ENCODE data around the gene CRBN. TPM values are rescaled to one million over a fixed set of nuclear protein-coding genes. Genes with fewer than 3 reads are reported as not detected.

CRBN gene
- total and polyA plus RNA-seq, 2 donors (not counting 3 experiments of a cell fraction or from before 2014, with no cell fraction given): 25.2 to 36.1 TPM

DNA sequence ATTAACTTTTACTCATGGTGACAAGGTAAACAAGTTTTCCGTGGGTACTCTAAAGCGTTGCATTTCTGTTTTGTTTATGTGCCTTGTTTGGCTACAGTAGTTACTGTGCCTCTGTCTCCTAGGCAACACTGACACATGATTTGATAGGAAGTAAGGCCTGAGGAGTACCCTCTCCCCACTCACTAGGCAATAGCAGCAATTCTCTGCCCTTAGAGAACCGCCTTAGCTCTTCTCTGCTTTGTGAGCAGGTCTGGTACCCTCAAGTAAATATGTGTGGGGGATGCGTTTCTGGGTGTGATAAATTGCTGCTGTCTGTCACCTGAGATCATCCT is 69.2 kb downstream of the CRBN start, which contains the start of gene IL5RA:
Gene IL5RA, minus strand, starts transcription at position 76 of the 332 bp plus-strand sequence. CDS start 5,390 bp downstream, outside the sequence.
- dilution Hi-C loops (cut with MboI; ENCODE audit: extremely low pct_ligation_motif_present, low sequenced_read_pairs) (no loop called here), intact Hi-C loops (cut with micrococcal nuclease) (no loop called here)
- BruUV-seq (replicated peaks): no TSS peak
- H3K9ac ChIP-seq (replicated peaks; ENCODE audit: extremely low read depth, insufficient read depth, low read length): no peak within 1 kb of the TSS
- H3K9me1 ChIP-seq (replicated peaks; ENCODE audit: control insufficient read depth, extremely low read depth, insufficient read depth, low read length): no peaks in the 10 kb centered on the region
- no peaks in the 10 kb centered on the region for H3K79me2 ChIP-seq (ENCODE audit: control insufficient read depth, insufficient read depth, low read length)
- no peaks in the 10 kb centered on the region for H3K36me3 ChIP-seq (ENCODE audit: control insufficient read depth in 2 of 2, extremely low read depth in 1 of 2, insufficient read depth in 2 of 2, low read length in 2 of 2)
- no peak within 1 kb of the TSS for H3K27ac ChIP-seq (ENCODE audit: insufficient read depth, low read depth, low read length)
- H3K9me3 ChIP-seq (replicated peaks; ENCODE audit: control insufficient read depth, insufficient read depth, low read length): no peaks in the 10 kb centered on the region
- ChIA-PET POLR2A (no interaction called here), CTCF (interaction anchor here (1.2 kb wide), 1 partner anchor 90 kb away, joined by 3 read pairs; no protein-coding TSS in a partner anchor)
- H2AFZ ChIP-seq (ENCODE audit: low read depth, low read length): no peak within 1 kb of the TSS
- DNase-seq (ENCODE audit: low read depth, low spot score) (no peak), FAIRE-seq (no peak)
- no peak within 1 kb of the TSS for H3K4me3 ChIP-seq (replicated peaks in 1 of 3; ENCODE audit: insufficient read depth in 1 of 3, low read depth in 1 of 3, low read length in 3 of 3)
- no peak within 1 kb of the TSS for H3K4me2 ChIP-seq (ENCODE audit: insufficient read depth, low read length)
- no peaks in the 10 kb centered on the region for H3K27me3 ChIP-seq (ENCODE audit: control insufficient read depth in 2 of 2, insufficient read depth in 2 of 2, low read length in 2 of 2)
- no peaks in the 10 kb centered on the region for H4K20me1 ChIP-seq (replicated peaks; ENCODE audit: control insufficient read depth, extremely low read depth, insufficient read depth, low read length)
- no peaks in the 10 kb centered on the region for H3K4me1 ChIP-seq (ENCODE audit: control insufficient read depth, extremely low read depth, insufficient read depth, low read length)
- TF ChIP-seq MYC (IDR thresholded peaks at IDR 0.05; ENCODE audit: low read depth, low read length): no peak
- no peak for TF ChIP-seq POLR2A (IDR thresholded peaks at IDR 0.05; ENCODE audit: low read depth, low read length)
- TF ChIP-seq POLR2AphosphoS5 (IDR thresholded peaks at IDR 0.05; ENCODE audit: insufficient read depth, low read depth, low read length): no peak

GRCh38 chr3:3109407-3110298 is 69.8 kb downstream of the CRBN start:
- H3K36me3 ChIP-seq (ENCODE audit: control insufficient read depth in 2 of 2, extremely low read depth in 1 of 2, insufficient read depth in 2 of 2, low read length in 2 of 2): no peaks in the 10 kb centered on the region
- no peak overlapping the region for H3K4me2 ChIP-seq (ENCODE audit: insufficient read depth, low read length)
- dilution Hi-C loops (cut with MboI; ENCODE audit: extremely low pct_ligation_motif_present, low sequenced_read_pairs) (no loop called here), intact Hi-C loops (cut with micrococcal nuclease) (no loop called here)
- CTCF ChIA-PET: interaction anchor here (1.2 kb wide), 1 partner anchor 91 kb away, joined by 3 read pairs; no protein-coding TSS in a partner anchor
- no peak overlapping the region for H3K27ac ChIP-seq (ENCODE audit: insufficient read depth, low read depth, low read length)
- H3K9me3 ChIP-seq (replicated peaks; ENCODE audit: control insufficient read depth, insufficient read depth, low read length): no peaks in the 10 kb centered on the region
- H2AFZ ChIP-seq (ENCODE audit: low read depth, low read length): no peak overlapping the region
- H3K4me3 ChIP-seq (replicated peaks in 1 of 3; ENCODE audit: insufficient read depth in 1 of 3, low read depth in 1 of 3, low read length in 3 of 3): no peak overlapping the region
- no peaks in the 10 kb centered on the region for H3K79me2 ChIP-seq (ENCODE audit: control insufficient read depth, insufficient read depth, low read length)
- no peak for FAIRE-seq
- POLR2A ChIA-PET: no interaction called here
- H4K20me1 ChIP-seq (replicated peaks; ENCODE audit: control insufficient read depth, extremely low read depth, insufficient read depth, low read length): no peaks in the 10 kb centered on the region
- H3K9me1 ChIP-seq (replicated peaks; ENCODE audit: control insufficient read depth, extremely low read depth, insufficient read depth, low read length): no peaks in the 10 kb centered on the region
- no peak overlapping the region for H3K9ac ChIP-seq (replicated peaks; ENCODE audit: extremely low read depth, insufficient read depth, low read length)
- no TSS peak for BruUV-seq (replicated peaks)
- no peaks in the 10 kb centered on the region for H3K4me1 ChIP-seq (ENCODE audit: control insufficient read depth, extremely low read depth, insufficient read depth, low read length)
- no peak for DNase-seq (ENCODE audit: low read depth, low spot score)
- H3K27me3 ChIP-seq (ENCODE audit: control insufficient read depth in 2 of 2, insufficient read depth in 2 of 2, low read length in 2 of 2): no peaks in the 10 kb centered on the region
- TF ChIP-seq MAX (IDR thresholded peaks at IDR 0.05; ENCODE audit: insufficient read depth, insufficient read length) (no peak), JUN (IDR thresholded peaks at IDR 0.05; ENCODE audit: borderline replicate concordance, insufficient read depth, insufficient read length, low read depth) (no peak), EZH2 (IDR thresholded peaks at IDR 0.05; ENCODE audit: borderline replicate concordance, low read depth, low read length, severe bottlenecking) (no peak), MYC (IDR thresholded peaks at IDR 0.05; ENCODE audit: low read depth, low read length) (no peak), POLR2A (IDR thresholded peaks at IDR 0.05; ENCODE audit: low read depth, low read length) (no peak), POLR2AphosphoS5 (IDR thresholded peaks at IDR 0.05; ENCODE audit: insufficient read depth, low read depth, low read length) (no peak), CTCF (IDR thresholded peaks at IDR 0.05; ENCODE audit: extremely low read depth in 1 of 2, insufficient read depth in 1 of 2, low read depth in 1 of 2, low read length in 2 of 2) (no peak), GATA2 (IDR thresholded peaks at IDR 0.05; ENCODE audit: insufficient read depth, insufficient read length, low read depth, low read length) (no peak), FOS (IDR thresholded peaks at IDR 0.05; ENCODE audit: borderline replicate concordance, insufficient read depth, low read length) (no peak)
